Prostate gland (tissue), 2 donors: ENCODE data around the gene STARD10.
A peak's percentile ranks its signal among the peaks of the same experiment; 100 is the strongest.

Experiments
- POLR2A ChIP-seq: fragments of 450-650 bp; IDR thresholded peaks from one replicate; pipeline ENCODE4 v1.6.1; 2016; ENCODE audit warnings: antibody characterized with exemption, mild to moderate bottlenecking
- POLR2AphosphoS5 ChIP-seq: sonication (generic); formaldehyde crosslinking; IDR thresholded peaks from one replicate; pipeline ENCODE4 v1.6.1; 2017; ENCODE audit warnings: antibody characterized with exemption
- TF ChIP-seq, protein P1 (sequence below), 4 experiments: fragments of 200-600 bp in 2 of 4; fragments of 450-650 bp in 2 of 4; sonication (generic) in 2 of 4; IDR thresholded peaks; 1 replicate in 3 of 4; 2 replicates in 1 of 4; pipeline ENCODE4 v1.5.1; 2016 to 2019; ENCODE audit warnings: antibody characterized with exemption in 4 of 4, mild to moderate bottlenecking in 2 of 4, moderate library complexity in 2 of 4

GRCh38 chr11:72752088-72752914, 41.5 kb downstream of the STARD10 start, which contains the start of gene ARAP1:
- TF ChIP-seq POLR2A (peak; percentile 12), POLR2AphosphoS5 (peak; percentile 40)
- TF ChIP-seq, protein P1, sequence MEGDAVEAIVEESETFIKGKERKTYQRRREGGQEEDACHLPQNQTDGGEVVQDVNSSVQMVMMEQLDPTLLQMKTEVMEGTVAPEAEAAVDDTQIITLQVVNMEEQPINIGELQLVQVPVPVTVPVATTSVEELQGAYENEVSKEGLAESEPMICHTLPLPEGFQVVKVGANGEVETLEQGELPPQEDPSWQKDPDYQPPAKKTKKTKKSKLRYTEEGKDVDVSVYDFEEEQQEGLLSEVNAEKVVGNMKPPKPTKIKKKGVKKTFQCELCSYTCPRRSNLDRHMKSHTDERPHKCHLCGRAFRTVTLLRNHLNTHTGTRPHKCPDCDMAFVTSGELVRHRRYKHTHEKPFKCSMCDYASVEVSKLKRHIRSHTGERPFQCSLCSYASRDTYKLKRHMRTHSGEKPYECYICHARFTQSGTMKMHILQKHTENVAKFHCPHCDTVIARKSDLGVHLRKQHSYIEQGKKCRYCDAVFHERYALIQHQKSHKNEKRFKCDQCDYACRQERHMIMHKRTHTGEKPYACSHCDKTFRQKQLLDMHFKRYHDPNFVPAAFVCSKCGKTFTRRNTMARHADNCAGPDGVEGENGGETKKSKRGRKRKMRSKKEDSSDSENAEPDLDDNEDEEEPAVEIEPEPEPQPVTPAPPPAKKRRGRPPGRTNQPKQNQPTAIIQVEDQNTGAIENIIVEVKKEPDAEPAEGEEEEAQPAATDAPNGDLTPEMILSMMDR (IDR thresholded peaks at IDR 0.05), result no peak
